Measurements from ENCODE around the gene SLC38A10.

DNA sequence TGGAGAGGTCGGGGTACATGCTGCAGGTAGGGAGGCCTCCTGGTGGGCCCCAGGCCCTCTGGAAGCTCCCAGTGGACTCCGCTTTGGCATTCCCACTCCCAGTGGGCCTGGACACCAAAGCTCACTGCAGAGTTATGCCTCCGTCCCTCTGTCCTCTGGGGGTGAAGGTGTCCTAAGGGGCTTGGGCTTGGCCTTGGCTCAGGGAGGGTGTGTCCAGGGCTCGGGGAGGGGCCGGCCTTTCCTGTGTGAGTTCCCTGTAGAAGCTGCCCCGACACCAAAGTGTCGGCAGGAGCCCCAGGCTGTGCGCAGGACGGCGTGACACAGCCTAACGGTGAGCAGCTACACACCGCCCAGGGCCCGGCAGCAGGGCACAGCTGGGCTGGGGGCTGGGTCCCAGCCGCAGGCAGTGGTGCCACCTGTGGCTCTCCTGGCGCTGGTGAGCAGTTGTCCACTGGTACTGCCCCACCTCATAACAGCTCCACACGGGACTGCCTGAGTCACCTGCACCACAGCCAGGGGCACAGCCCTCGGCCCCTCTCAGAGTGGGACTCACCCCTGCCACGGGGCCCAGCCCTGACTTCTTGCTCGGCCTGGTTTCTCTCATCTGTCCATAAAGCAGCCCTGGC lies 62.4 kb downstream of the SLC38A10 start:
- TF ChIP-seq CTCF (conservative IDR thresholded peaks at IDR 0.05; ENCODE audit: low read depth, low read length) (no peak), EZH2 (IDR thresholded peaks at IDR 0.05; ENCODE audit: borderline replicate concordance, low read depth, low read length, poor library complexity, severe bottlenecking) (no peak)
